ENCODE measurements around the gene BBLN.

GRCh38 chr9:128142596-128142995, 17.5 kb upstream of the BBLN start:
- no peak for TF ChIP-seq POLR2A (IDR thresholded peaks at IDR 0.05)
- TF ChIP-seq, protein P1, sequence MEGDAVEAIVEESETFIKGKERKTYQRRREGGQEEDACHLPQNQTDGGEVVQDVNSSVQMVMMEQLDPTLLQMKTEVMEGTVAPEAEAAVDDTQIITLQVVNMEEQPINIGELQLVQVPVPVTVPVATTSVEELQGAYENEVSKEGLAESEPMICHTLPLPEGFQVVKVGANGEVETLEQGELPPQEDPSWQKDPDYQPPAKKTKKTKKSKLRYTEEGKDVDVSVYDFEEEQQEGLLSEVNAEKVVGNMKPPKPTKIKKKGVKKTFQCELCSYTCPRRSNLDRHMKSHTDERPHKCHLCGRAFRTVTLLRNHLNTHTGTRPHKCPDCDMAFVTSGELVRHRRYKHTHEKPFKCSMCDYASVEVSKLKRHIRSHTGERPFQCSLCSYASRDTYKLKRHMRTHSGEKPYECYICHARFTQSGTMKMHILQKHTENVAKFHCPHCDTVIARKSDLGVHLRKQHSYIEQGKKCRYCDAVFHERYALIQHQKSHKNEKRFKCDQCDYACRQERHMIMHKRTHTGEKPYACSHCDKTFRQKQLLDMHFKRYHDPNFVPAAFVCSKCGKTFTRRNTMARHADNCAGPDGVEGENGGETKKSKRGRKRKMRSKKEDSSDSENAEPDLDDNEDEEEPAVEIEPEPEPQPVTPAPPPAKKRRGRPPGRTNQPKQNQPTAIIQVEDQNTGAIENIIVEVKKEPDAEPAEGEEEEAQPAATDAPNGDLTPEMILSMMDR (IDR thresholded peaks at IDR 0.05): no peak
